GM12878 (cell line): ENCODE measurements around the gene PLXNA4. TPM values are rescaled to one million over a fixed set of nuclear protein-coding genes. Genes with fewer than 3 reads are reported as not detected.

ENCODE experiments used
- ATAC-seq: fragments of 200-7000 bp; cut with Tn5 transposase; 3 replicates; pipeline ENCODE4 v1.9.1; 2020; ENCODE audit warnings: mild to moderate bottlenecking, moderate library complexity
- BruUV-seq: library from RNA; stranded (reverse); fragments of 400-500 nt; replicated peaks from 2 replicates; lab custom pipeline; 2021; lab: Mats Ljungman, UMichigan
- CTCF ChIA-PET: fragments of 300-600 bp; sonication (Branson Sonifier 250); formaldehyde crosslinking; extraction: SDS; loops from one replicate; lab custom pipeline; 2021; ENCODE audit warnings: inconsistent platforms; lab: Yijun Ruan, JAX
- POLR2A ChIA-PET: fragments of 350-600 bp; formaldehyde crosslinking; extraction: SDS; loops from one replicate; lab custom pipeline; 2021; ENCODE audit warnings: inconsistent platforms; lab: Charles Lee
- RAD21 ChIA-PET: fragments of 300-600 bp; sonication (Branson Sonifier 250); formaldehyde crosslinking; loops from one replicate; lab custom pipeline; 2023; ENCODE audit warnings: antibody characterized with exemption; ENCODE audit not compliant: unreplicated experiment; lab: Charles Lee
- SMC1A ChIA-PET: fragments of 300-600 bp; sonication (Branson Sonifier 250); formaldehyde crosslinking; loops from one replicate; lab custom pipeline; 2023; ENCODE audit not compliant: unreplicated experiment, uncharacterized antibody; lab: Charles Lee
- DNase-seq: peaks from one replicate; pipeline ENCODE4 v3.0.0-alpha.2; 2011; ENCODE audit warnings: low read depth, low spot score
- FAIRE-seq: peaks from 3 replicates; lab custom pipeline; 2011; peaks lifted over from hg19 to GRCh38; lab: Jason Lieb, UNC
- H2AFZ ChIP-seq: 2 replicates; pipeline ENCODE4 v1.6.0; 2011; ENCODE audit warnings: low read depth, low read length, control low read depth; ENCODE audit not compliant: control insufficient read depth
- H3K27ac ChIP-seq: 2 replicates; pipeline ENCODE4 v1.5.1; 2011; ENCODE audit warnings: control low read depth; ENCODE audit not compliant: control insufficient read depth, insufficient read depth
- H3K27me3 ChIP-seq, 2 experiments: replicated peaks in 1 of 2; 2 replicates each; pipeline versions ENCODE4 v1.6.0 to v1.6.1; 2011; ENCODE audit warnings: low read length in 1 of 2; ENCODE audit not compliant: control insufficient read depth in 2 of 2, insufficient read depth in 2 of 2
- H3K36me3 ChIP-seq, 2 experiments: 2 replicates each; pipeline ENCODE4 v1.5.1; 2011; ENCODE audit warnings: low read length in 1 of 2; ENCODE audit not compliant: control insufficient read depth in 2 of 2, insufficient read depth in 2 of 2
- H3K4me1 ChIP-seq: 2 replicates; pipeline ENCODE4 v1.6.1; 2011; ENCODE audit warnings: mild to moderate bottlenecking, low read length, moderate library complexity, mixed read lengths; ENCODE audit not compliant: control insufficient read depth, insufficient read depth
- H3K4me2 ChIP-seq: 2 replicates; pipeline ENCODE4 v1.6.0; 2011; ENCODE audit warnings: control low read depth; ENCODE audit not compliant: control insufficient read depth, insufficient read depth
- H3K4me3 ChIP-seq: fragments of 200-600 bp; sonication (generic); 2 replicates; pipeline ENCODE4 v1.5.1; 2016
- H3K79me2 ChIP-seq: 2 replicates; pipeline ENCODE4 v1.6.0; 2011; ENCODE audit warnings: low read length; ENCODE audit not compliant: control insufficient read depth, insufficient read depth
- H3K9ac ChIP-seq: 2 replicates; pipeline ENCODE4 v1.8.0; 2011; ENCODE audit warnings: low read length, control low read depth, mixed read lengths; ENCODE audit not compliant: control insufficient read depth, insufficient read depth
- H3K9me3 ChIP-seq: replicated peaks from 3 replicates; pipeline ENCODE4 v1.5.1; 2011; ENCODE audit warnings: mild to moderate bottlenecking, low read length; ENCODE audit not compliant: control insufficient read depth, insufficient read depth
- H4K20me1 ChIP-seq: 2 replicates; pipeline ENCODE4 v1.6.0; 2011; ENCODE audit not compliant: control insufficient read depth, insufficient read depth
- CBX3 ChIP-seq: fragments of 200-600 bp; sonication (generic); IDR thresholded peaks from 2 replicates; pipeline ENCODE4 v1.6.1; 2016; ENCODE audit warnings: low read depth, borderline replicate concordance
- HDGF ChIP-seq: fragments of 450-650 bp; IDR thresholded peaks from 2 replicates; pipeline ENCODE4 v1.6.1; 2016; ENCODE audit warnings: antibody characterized with exemption
- MEF2A ChIP-seq: IDR thresholded peaks from 2 replicates; pipeline ENCODE4 v1.6.1; 2011; ENCODE audit warnings: low read depth, mild to moderate bottlenecking, low read length, moderate library complexity; ENCODE audit not compliant: insufficient read depth
- NFIC ChIP-seq: IDR thresholded peaks from 2 replicates; pipeline ENCODE4 v1.6.1; 2012; ENCODE audit warnings: low read depth, mild to moderate bottlenecking, inconsistent platforms, low read length, moderate library complexity
- SIN3A ChIP-seq: IDR thresholded peaks from 2 replicates; pipeline ENCODE4 v1.6.1; 2012; ENCODE audit warnings: low read depth, low read length, improper control_type of control experiment
- SMAD5 ChIP-seq: IDR thresholded peaks from 2 replicates; pipeline ENCODE4 v1.6.1; 2016; ENCODE audit warnings: antibody characterized with exemption, low read depth
- SMC3 ChIP-seq: IDR thresholded peaks from 2 replicates; pipeline ENCODE4 v1.6.1; 2011; ENCODE audit warnings: low read length, improper control_type of control experiment, borderline replicate concordance
- SREBF2 ChIP-seq: IDR thresholded peaks from 2 replicates; pipeline ENCODE4 v1.6.1; 2012; ENCODE audit warnings: mild to moderate bottlenecking, low read length
- SUPT20H ChIP-seq: IDR thresholded peaks from 2 replicates; pipeline ENCODE4 v1.6.1; 2011; ENCODE audit warnings: low read depth, mild to moderate bottlenecking, low read length, moderate library complexity, borderline replicate concordance; ENCODE audit not compliant: control insufficient read depth
- YY1 ChIP-seq: IDR thresholded peaks from 2 replicates; pipeline ENCODE4 v1.6.1; 2011; ENCODE audit warnings: low read depth, mild to moderate bottlenecking, low read length
- WGBS: methylation state at CpG from one replicate; pipeline ENCODE4 v1.1.6; 2016; ENCODE audit warnings: low lambda C conversion rate; ENCODE audit not compliant: insufficient replicate concordance, insufficient coverage; ENCODE audit errors: missing lambda C conversion rate; 5-methylcytosine and 5-hydroxymethylcytosine counted together
- in situ Hi-C: fragments of 300-500 bp; cut with MboI; formaldehyde crosslinking; loops from 9 replicates; pipeline ENCODE4 v1.14.3; 2018; ENCODE audit warnings: mixed read lengths
- intact Hi-C: fragments of 100-400 bp; cut with micrococcal nuclease; formaldehyde crosslinking; loops from one replicate; pipeline ENCODE4 v1.14.2; 2022; ENCODE audit not compliant: unreplicated experiment
- polyA plus RNA-seq, 11 experiments: library from polyadenylated mRNA; depleted of rRNA in 4 of 11; unstranded in 6 of 11; stranded (reverse) in 5 of 11; fragments of >200 nt; fragmentation: Nextera tagmentation in 4 of 11; fragmentation: Illumina TruSeq in 1 of 11; extraction: Ambion mirVana in 4 of 11; extraction: Trizol in 1 of 11; gene quantifications; 1 replicate in 1 of 11; 2 replicates in 10 of 11; pipeline versions ENCODE4 v1.2.1 to v1.2.3, GENCODE V29; 2011 to 2016; ENCODE audit warnings: inconsistent platforms in 2 of 11, missing spikeins in 2 of 11, low read depth in 1 of 11
- total RNA-seq, 4 experiments: library from RNA; depleted of rRNA in 3 of 4; stranded (reverse); fragments of >200 nt in 3 of 4; fragmentation: Illumina TruSeq in 1 of 4; extraction: Trizol in 1 of 4; gene quantifications; 2 replicates each; pipeline versions ENCODE4 v1.2.1 to v1.2.3, GENCODE V29; 2013 to 2021
- TF ChIP-seq, protein P1 (sequence below): IDR thresholded peaks from 2 replicates; pipeline ENCODE4 v1.6.1; 2012; ENCODE audit warnings: mild to moderate bottlenecking, low read depth, low read length
- TF ChIP-seq, protein P2 (sequence below): fragments of 450-650 bp; formaldehyde crosslinking; IDR thresholded peaks from 2 replicates; pipeline ENCODE4 v1.4.0; 2020; ENCODE audit warnings: mild to moderate bottlenecking, moderate library complexity
- TF ChIP-seq, protein P3 (sequence below): fragments of 450-650 bp; IDR thresholded peaks from 2 replicates; pipeline ENCODE4 v1.6.1; 2016; ENCODE audit warnings: mild to moderate bottlenecking
- TF ChIP-seq, protein P4 (sequence below): fragments of 450-650 bp; IDR thresholded peaks from 2 replicates; pipeline ENCODE4 v1.6.1; 2017; ENCODE audit warnings: borderline replicate concordance

The PLXNA4 gene
- total and polyA plus RNA-seq, 10 of the 15 experiments (the other 5 are each of a cell fraction or from before 2014, with no cell fraction given): 0.03 TPM; not detected in 9

DNA sequence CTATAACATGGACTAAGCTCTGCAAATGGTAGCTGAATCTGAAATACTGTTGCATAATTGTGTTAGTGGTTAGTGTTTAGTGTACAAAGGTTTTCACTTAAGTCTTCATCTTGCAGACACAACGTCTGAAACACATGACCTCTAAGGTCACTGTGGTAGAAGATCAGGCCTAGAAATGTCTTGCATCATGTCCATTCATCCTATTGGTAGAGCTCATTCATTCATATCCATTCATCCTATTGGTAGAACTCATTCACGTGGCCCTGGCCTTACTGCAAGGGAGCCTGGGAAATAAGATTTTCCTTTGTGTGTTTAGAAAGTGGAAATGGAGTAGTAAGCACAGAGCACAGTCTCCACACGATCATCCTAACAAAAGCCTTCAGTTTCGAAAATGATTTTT lies 485.8 kb downstream of the PLXNA4 start:
- peaks cover 0 to 3% of the 10 kb centered on the region in 2 experiments; a peak in 3 of 4 replicates for H3K27me3 ChIP-seq
- in situ Hi-C loops (no loop called here), intact Hi-C loops (no loop called here)
- RAD21 ChIA-PET: no interaction called here
- H3K9ac ChIP-seq: no peak overlapping the region
- POLR2A ChIA-PET: interaction anchor here (0.7 kb wide), 1 partner anchor 27 kb away, joined by 7 read pairs; no protein-coding TSS in a partner anchor
- no peak overlapping the region for H3K27ac ChIP-seq
- no peak for DNase-seq
- no peaks in the 10 kb centered on the region for H3K79me2 ChIP-seq
- H2AFZ ChIP-seq: no peak overlapping the region
- no peaks in the 10 kb centered on the region for H4K20me1 ChIP-seq
- BruUV-seq: no TSS peak
- WGBS: 10% methylated on average over 4 of the region's 4 CpGs
- SMC1A ChIA-PET: no interaction called here
- CTCF ChIA-PET: no interaction called here
- no peak overlapping the region for H3K4me2 ChIP-seq
- no peak for FAIRE-seq
- no peak for ATAC-seq
- H3K36me3 ChIP-seq: no peaks in the 10 kb centered on the region
- no peaks in the 10 kb centered on the region for H3K4me1 ChIP-seq
- H3K4me3 ChIP-seq: no peak overlapping the region
- no peaks in the 10 kb centered on the region for H3K9me3 ChIP-seq
- TF ChIP-seq, protein P1, sequence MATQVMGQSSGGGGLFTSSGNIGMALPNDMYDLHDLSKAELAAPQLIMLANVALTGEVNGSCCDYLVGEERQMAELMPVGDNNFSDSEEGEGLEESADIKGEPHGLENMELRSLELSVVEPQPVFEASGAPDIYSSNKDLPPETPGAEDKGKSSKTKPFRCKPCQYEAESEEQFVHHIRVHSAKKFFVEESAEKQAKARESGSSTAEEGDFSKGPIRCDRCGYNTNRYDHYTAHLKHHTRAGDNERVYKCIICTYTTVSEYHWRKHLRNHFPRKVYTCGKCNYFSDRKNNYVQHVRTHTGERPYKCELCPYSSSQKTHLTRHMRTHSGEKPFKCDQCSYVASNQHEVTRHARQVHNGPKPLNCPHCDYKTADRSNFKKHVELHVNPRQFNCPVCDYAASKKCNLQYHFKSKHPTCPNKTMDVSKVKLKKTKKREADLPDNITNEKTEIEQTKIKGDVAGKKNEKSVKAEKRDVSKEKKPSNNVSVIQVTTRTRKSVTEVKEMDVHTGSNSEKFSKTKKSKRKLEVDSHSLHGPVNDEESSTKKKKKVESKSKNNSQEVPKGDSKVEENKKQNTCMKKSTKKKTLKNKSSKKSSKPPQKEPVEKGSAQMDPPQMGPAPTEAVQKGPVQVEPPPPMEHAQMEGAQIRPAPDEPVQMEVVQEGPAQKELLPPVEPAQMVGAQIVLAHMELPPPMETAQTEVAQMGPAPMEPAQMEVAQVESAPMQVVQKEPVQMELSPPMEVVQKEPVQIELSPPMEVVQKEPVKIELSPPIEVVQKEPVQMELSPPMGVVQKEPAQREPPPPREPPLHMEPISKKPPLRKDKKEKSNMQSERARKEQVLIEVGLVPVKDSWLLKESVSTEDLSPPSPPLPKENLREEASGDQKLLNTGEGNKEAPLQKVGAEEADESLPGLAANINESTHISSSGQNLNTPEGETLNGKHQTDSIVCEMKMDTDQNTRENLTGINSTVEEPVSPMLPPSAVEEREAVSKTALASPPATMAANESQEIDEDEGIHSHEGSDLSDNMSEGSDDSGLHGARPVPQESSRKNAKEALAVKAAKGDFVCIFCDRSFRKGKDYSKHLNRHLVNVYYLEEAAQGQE: no peak
- TF ChIP-seq SUPT20H (no peak), CBX3 (no peak), HDGF (no peak), SMAD5 (no peak), YY1 (no peak), SIN3A (no peak), SMC3 (no peak), MEF2A (no peak), SREBF2 (no peak), NFIC (no peak)
- TF ChIP-seq, protein P2, sequence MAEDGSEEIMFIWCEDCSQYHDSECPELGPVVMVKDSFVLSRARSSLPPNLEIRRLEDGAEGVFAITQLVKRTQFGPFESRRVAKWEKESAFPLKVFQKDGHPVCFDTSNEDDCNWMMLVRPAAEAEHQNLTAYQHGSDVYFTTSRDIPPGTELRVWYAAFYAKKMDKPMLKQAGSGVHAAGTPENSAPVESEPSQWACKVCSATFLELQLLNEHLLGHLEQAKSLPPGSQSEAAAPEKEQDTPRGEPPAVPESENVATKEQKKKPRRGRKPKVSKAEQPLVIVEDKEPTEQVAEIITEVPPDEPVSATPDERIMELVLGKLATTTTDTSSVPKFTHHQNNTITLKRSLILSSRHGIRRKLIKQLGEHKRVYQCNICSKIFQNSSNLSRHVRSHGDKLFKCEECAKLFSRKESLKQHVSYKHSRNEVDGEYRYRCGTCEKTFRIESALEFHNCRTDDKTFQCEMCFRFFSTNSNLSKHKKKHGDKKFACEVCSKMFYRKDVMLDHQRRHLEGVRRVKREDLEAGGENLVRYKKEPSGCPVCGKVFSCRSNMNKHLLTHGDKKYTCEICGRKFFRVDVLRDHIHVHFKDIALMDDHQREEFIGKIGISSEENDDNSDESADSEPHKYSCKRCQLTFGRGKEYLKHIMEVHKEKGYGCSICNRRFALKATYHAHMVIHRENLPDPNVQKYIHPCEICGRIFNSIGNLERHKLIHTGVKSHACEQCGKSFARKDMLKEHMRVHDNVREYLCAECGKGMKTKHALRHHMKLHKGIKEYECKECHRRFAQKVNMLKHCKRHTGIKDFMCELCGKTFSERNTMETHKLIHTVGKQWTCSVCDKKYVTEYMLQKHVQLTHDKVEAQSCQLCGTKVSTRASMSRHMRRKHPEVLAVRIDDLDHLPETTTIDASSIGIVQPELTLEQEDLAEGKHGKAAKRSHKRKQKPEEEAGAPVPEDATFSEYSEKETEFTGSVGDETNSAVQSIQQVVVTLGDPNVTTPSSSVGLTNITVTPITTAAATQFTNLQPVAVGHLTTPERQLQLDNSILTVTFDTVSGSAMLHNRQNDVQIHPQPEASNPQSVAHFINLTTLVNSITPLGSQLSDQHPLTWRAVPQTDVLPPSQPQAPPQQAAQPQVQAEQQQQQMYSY (CRISPR knock-in tag): no peak
- TF ChIP-seq, protein P3, sequence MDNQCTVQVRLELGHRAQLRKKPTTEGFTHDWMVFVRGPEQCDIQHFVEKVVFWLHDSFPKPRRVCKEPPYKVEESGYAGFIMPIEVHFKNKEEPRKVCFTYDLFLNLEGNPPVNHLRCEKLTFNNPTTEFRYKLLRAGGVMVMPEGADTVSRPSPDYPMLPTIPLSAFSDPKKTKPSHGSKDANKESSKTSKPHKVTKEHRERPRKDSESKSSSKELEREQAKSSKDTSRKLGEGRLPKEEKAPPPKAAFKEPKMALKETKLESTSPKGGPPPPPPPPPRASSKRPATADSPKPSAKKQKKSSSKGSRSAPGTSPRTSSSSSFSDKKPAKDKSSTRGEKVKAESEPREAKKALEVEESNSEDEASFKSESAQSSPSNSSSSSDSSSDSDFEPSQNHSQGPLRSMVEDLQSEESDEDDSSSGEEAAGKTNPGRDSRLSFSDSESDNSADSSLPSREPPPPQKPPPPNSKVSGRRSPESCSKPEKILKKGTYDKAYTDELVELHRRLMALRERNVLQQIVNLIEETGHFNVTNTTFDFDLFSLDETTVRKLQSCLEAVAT: no peak
- TF ChIP-seq, protein P4, sequence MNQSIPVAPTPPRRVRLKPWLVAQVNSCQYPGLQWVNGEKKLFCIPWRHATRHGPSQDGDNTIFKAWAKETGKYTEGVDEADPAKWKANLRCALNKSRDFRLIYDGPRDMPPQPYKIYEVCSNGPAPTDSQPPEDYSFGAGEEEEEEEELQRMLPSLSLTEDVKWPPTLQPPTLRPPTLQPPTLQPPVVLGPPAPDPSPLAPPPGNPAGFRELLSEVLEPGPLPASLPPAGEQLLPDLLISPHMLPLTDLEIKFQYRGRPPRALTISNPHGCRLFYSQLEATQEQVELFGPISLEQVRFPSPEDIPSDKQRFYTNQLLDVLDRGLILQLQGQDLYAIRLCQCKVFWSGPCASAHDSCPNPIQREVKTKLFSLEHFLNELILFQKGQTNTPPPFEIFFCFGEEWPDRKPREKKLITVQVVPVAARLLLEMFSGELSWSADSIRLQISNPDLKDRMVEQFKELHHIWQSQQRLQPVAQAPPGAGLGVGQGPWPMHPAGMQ: no peak
